Measurements from ENCODE around the gene TMEM106C. TPM values are rescaled to one million over a fixed set of nuclear protein-coding genes. Genes with fewer than 3 reads are reported as not detected.

The TMEM106C gene
- total RNA-seq, 5 donors from 2014 or later (not counting 1 experiment from before 2014, with no cell fraction given): 25.8 to 36.5 (median 31.3) TPM

GRCh38 chr12:48007206-48007605 lies 43.8 kb downstream of the TMEM106C start:
- Histone ChIP-seq H3K4me3 (ENCODE audit: control insufficient read depth in 1 of 2, extremely low read depth in 1 of 2, low read length in 1 of 2) (no peak overlapping the region), H3K9me3 (no peaks in the 10 kb centered on the region), H3K27me3 (replicated peaks in 1 of 2; ENCODE audit: control insufficient read depth in 2 of 2, extremely low read depth in 1 of 2, insufficient read depth in 2 of 2, low read length in 1 of 2) (peaks cover 9 to 61% of the 10 kb centered on the region in 2 experiments), H3K4me1 (ENCODE audit: control insufficient read depth in 1 of 2, extremely low read depth in 1 of 2, insufficient read depth in 2 of 2, low read length in 2 of 2) (peaks cover 0 to 34% of the 10 kb centered on the region in 2 experiments), H3K27ac (ENCODE audit: low read length) (no peak overlapping the region), H3K36me3 (ENCODE audit: control insufficient read depth in 2 of 2, extremely low read depth in 1 of 2, insufficient read depth in 1 of 2, low read length in 1 of 2) (no peaks in the 10 kb centered on the region)
- peaks cover 67 to 82% of the 10 kb centered on the region in 2 donors for H3K27me3 Mint-ChIP-seq
- no peaks in the 10 kb centered on the region for H3K36me3 Mint-ChIP-seq
- DNase-seq (no peak), ATAC-seq (replicated peaks in 1 of 4) (no peak)
- no peak overlapping the region for H3K4me3 Mint-ChIP-seq
- POLR2A ChIA-PET: no interaction called here
- CTCF ChIA-PET: no interaction called here
- peaks cover 16 to 26% (median 25%) of the 10 kb centered on the region in 3 donors for H3K4me1 Mint-ChIP-seq
- H3K27ac Mint-ChIP-seq: no peak overlapping the region
- WGBS (ENCODE audit: insufficient coverage): 83% methylated on average over 1 of the region's 4 CpGs
- no peaks in the 10 kb centered on the region for H3K9me3 Mint-ChIP-seq

GRCh38 chr12:48008349-48008748 lies 45.0 kb downstream of the TMEM106C start:
- WGBS (ENCODE audit: insufficient coverage): 69% methylated on average over 2 of the region's 2 CpGs
- no peak for DNase-seq
- Histone ChIP-seq H3K4me1 (ENCODE audit: control insufficient read depth in 1 of 2, extremely low read depth in 1 of 2, insufficient read depth in 2 of 2, low read length in 2 of 2) (peaks cover 0 to 23% of the 10 kb centered on the region in 2 experiments), H3K4me3 (ENCODE audit: control insufficient read depth in 1 of 2, extremely low read depth in 1 of 2, low read length in 1 of 2) (no peak overlapping the region), H3K27me3 (replicated peaks in 1 of 2; ENCODE audit: control insufficient read depth in 2 of 2, extremely low read depth in 1 of 2, insufficient read depth in 2 of 2, low read length in 1 of 2) (peaks cover 9 to 53% of the 10 kb centered on the region in 2 experiments), H3K36me3 (ENCODE audit: control insufficient read depth in 2 of 2, extremely low read depth in 1 of 2, insufficient read depth in 1 of 2, low read length in 1 of 2) (no peaks in the 10 kb centered on the region), H3K9me3 (no peaks in the 10 kb centered on the region), H3K27ac (ENCODE audit: low read length) (no peak overlapping the region)
- Mint-ChIP-seq H3K4me1 (peaks cover 6 to 15% (median 13%) of the 10 kb centered on the region in 3 donors), H3K27ac (no peak overlapping the region), H3K27me3 (peaks cover 59 to 77% of the 10 kb centered on the region in 2 donors), H3K4me3 (no peak overlapping the region), H3K9me3 (no peaks in the 10 kb centered on the region), H3K36me3 (no peaks in the 10 kb centered on the region)
- ATAC-seq (replicated peaks in 1 of 4): no peak
- ChIA-PET POLR2A (no interaction called here), CTCF (no interaction called here)

- H3K4me3 Mint-ChIP-seq: no peak overlapping the region
Measured at GRCh38 chr12:48008950-48009349, 45.6 kb downstream of the TMEM106C start.

DNA sequence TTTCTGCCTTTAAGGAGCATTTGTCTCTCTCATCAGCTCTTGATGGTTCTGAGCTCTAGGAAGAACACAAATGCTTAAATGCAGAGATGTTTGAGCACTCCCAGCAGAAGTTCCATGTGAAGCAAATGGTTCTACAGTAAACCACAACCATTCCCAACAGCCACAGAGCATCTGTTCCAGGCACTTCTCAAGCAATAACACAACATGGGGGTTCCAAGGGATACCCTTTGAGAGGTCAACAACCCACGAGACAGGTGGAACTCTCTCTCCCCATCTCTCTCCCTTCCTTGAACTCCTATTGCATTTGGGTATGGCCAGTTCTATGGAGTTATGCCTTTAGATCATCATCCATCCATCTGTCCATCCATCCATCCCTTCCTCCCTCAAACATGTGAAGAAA lies 46.1 kb downstream of the TMEM106C start:
- Histone ChIP-seq H3K27me3 (replicated peaks in 1 of 2; ENCODE audit: control insufficient read depth in 2 of 2, extremely low read depth in 1 of 2, insufficient read depth in 2 of 2, low read length in 1 of 2) (peaks cover 9 to 42% of the 10 kb centered on the region in 2 experiments), H3K4me3 (ENCODE audit: control insufficient read depth in 1 of 2, extremely low read depth in 1 of 2, low read length in 1 of 2) (no peak overlapping the region), H3K4me1 (ENCODE audit: control insufficient read depth in 1 of 2, extremely low read depth in 1 of 2, insufficient read depth in 2 of 2, low read length in 2 of 2) (peaks cover 0 to 12% of the 10 kb centered on the region in 2 experiments), H3K9me3 (no peaks in the 10 kb centered on the region), H3K27ac (ENCODE audit: low read length) (no peak overlapping the region), H3K36me3 (ENCODE audit: control insufficient read depth in 2 of 2, extremely low read depth in 1 of 2, insufficient read depth in 1 of 2, low read length in 1 of 2) (no peaks in the 10 kb centered on the region)
- peaks cover 54 to 72% of the 10 kb centered on the region in 2 donors for H3K27me3 Mint-ChIP-seq
- H3K27ac Mint-ChIP-seq: no peak overlapping the region
- peaks cover 0 to 6% (median 5%) of the 10 kb centered on the region in 3 donors for H3K4me1 Mint-ChIP-seq
- ChIA-PET POLR2A (no interaction called here), CTCF (no interaction called here)
- ATAC-seq (replicated peaks in 1 of 4): no peak
- H3K36me3 Mint-ChIP-seq: no peaks in the 10 kb centered on the region
- no peak for DNase-seq
- H3K4me3 Mint-ChIP-seq: no peak overlapping the region
- no peaks in the 10 kb centered on the region for H3K9me3 Mint-ChIP-seq
- WGBS (ENCODE audit: insufficient coverage): no CpG with 5 or more reads among the region's 1 CpG

More at GRCh38 chr12:48008950-48009349, 45.6 kb downstream of the TMEM106C start:
- H3K9me3 ChIP-seq: no peaks in the 10 kb centered on the region
- no peak for DNase-seq
- H3K27me3 Mint-ChIP-seq: peaks cover 54 to 75% of the 10 kb centered on the region in 2 donors
- CTCF ChIA-PET: no interaction called here
- POLR2A ChIA-PET: no interaction called here
- no peaks in the 10 kb centered on the region for H3K36me3 Mint-ChIP-seq
- H3K27ac ChIP-seq (ENCODE audit: low read length): no peak overlapping the region
- H3K4me1 Mint-ChIP-seq: peaks cover under 1 to 9% (median 7%) of the 10 kb centered on the region in 3 donors
- peaks cover 0 to 17% of the 10 kb centered on the region in 2 experiments for H3K4me1 ChIP-seq (ENCODE audit: control insufficient read depth in 1 of 2, extremely low read depth in 1 of 2, insufficient read depth in 2 of 2, low read length in 2 of 2)
- H3K27me3 ChIP-seq (replicated peaks in 1 of 2; ENCODE audit: control insufficient read depth in 2 of 2, extremely low read depth in 1 of 2, insufficient read depth in 2 of 2, low read length in 1 of 2): peaks cover 9 to 47% of the 10 kb centered on the region in 2 experiments
- ATAC-seq (replicated peaks in 1 of 4): no peak
- H3K36me3 ChIP-seq (ENCODE audit: control insufficient read depth in 2 of 2, extremely low read depth in 1 of 2, insufficient read depth in 1 of 2, low read length in 1 of 2): no peaks in the 10 kb centered on the region
- H3K27ac Mint-ChIP-seq: no peak overlapping the region
- H3K9me3 Mint-ChIP-seq: no peaks in the 10 kb centered on the region
- 40% methylated on average over 1 of the region's 4 CpGs for WGBS (ENCODE audit: insufficient coverage)
- no peak overlapping the region for H3K4me3 ChIP-seq (ENCODE audit: control insufficient read depth in 1 of 2, extremely low read depth in 1 of 2, low read length in 1 of 2)

- Histone ChIP-seq H3K4me3 (ENCODE audit: control insufficient read depth in 1 of 2, extremely low read depth in 1 of 2, low read length in 1 of 2) (no peak overlapping the region), H3K9me3 (no peaks in the 10 kb centered on the region), H3K4me1 (ENCODE audit: control insufficient read depth in 1 of 2, extremely low read depth in 1 of 2, insufficient read depth in 2 of 2, low read length in 2 of 2) (peaks cover 0 to 2% of the 10 kb centered on the region in 2 experiments), H3K27ac (ENCODE audit: low read length) (no peak overlapping the region), H3K27me3 (replicated peaks in 1 of 2; ENCODE audit: control insufficient read depth in 2 of 2, extremely low read depth in 1 of 2, insufficient read depth in 2 of 2, low read length in 1 of 2) (peaks cover 9 to 35% of the 10 kb centered on the region in 2 experiments), H3K36me3 (ENCODE audit: control insufficient read depth in 2 of 2, extremely low read depth in 1 of 2, insufficient read depth in 1 of 2, low read length in 1 of 2) (no peaks in the 10 kb centered on the region)
- peaks cover 0 to 3% (median 1%) of the 10 kb centered on the region in 3 donors for H3K4me1 Mint-ChIP-seq
- no peak for DNase-seq
- peaks cover 52 to 71% of the 10 kb centered on the region in 2 donors for H3K27me3 Mint-ChIP-seq
- POLR2A ChIA-PET: no interaction called here
- H3K9me3 Mint-ChIP-seq: no peaks in the 10 kb centered on the region
- H3K36me3 Mint-ChIP-seq: no peaks in the 10 kb centered on the region
- WGBS (ENCODE audit: insufficient coverage): 70% methylated on average over 6 of the region's 7 CpGs
- CTCF ChIA-PET: interaction anchor here in 1 of 2 donors (0.6 kb wide), 1 partner anchor 19 kb away, joined by 3 read pairs; no protein-coding TSS in a partner anchor
- H3K27ac Mint-ChIP-seq: no peak overlapping the region
- ATAC-seq (replicated peaks in 1 of 4): no peak
- H3K4me3 Mint-ChIP-seq: no peak overlapping the region
Measured at GRCh38 chr12:48010366-48010970, 47.1 kb downstream of the TMEM106C start.

GRCh38 chr12:48012070-48012469 lies 48.7 kb downstream of the TMEM106C start:
- peaks cover 38 to 64% of the 10 kb centered on the region in 2 donors for H3K27me3 Mint-ChIP-seq

More at GRCh38 chr12:48012070-48012469, 48.7 kb downstream of the TMEM106C start:
- H3K9me3 Mint-ChIP-seq: no peaks in the 10 kb centered on the region
- no peaks in the 10 kb centered on the region for H3K36me3 ChIP-seq (ENCODE audit: control insufficient read depth in 2 of 2, extremely low read depth in 1 of 2, insufficient read depth in 1 of 2, low read length in 1 of 2)
- H3K4me3 ChIP-seq (ENCODE audit: control insufficient read depth in 1 of 2, extremely low read depth in 1 of 2, low read length in 1 of 2): no peak overlapping the region
- no peaks in the 10 kb centered on the region for H3K36me3 Mint-ChIP-seq
- no peaks in the 10 kb centered on the region for H3K4me1 ChIP-seq (ENCODE audit: control insufficient read depth in 1 of 2, extremely low read depth in 1 of 2, insufficient read depth in 2 of 2, low read length in 2 of 2)
- ATAC-seq (replicated peaks in 1 of 4): no peak
- DNase-seq: no peak
- no peak overlapping the region for H3K27ac ChIP-seq (ENCODE audit: low read length)
- no peaks in the 10 kb centered on the region for H3K4me1 Mint-ChIP-seq
- H3K9me3 ChIP-seq: no peaks in the 10 kb centered on the region
- WGBS (ENCODE audit: insufficient coverage): 54% methylated on average over 3 of the region's 8 CpGs
- H3K4me3 Mint-ChIP-seq: no peak overlapping the region
- CTCF ChIA-PET: interaction anchor here in 1 of 2 donors (1.0 kb wide), 1 partner anchor 107 kb away, joined by 3 read pairs; the partner anchor contains the start of gene VDR
- peaks cover 5 to 36% of the 10 kb centered on the region in 2 experiments for H3K27me3 ChIP-seq (replicated peaks in 1 of 2; ENCODE audit: control insufficient read depth in 2 of 2, extremely low read depth in 1 of 2, insufficient read depth in 2 of 2, low read length in 1 of 2)
- POLR2A ChIA-PET: no interaction called here
- H3K27ac Mint-ChIP-seq: no peak overlapping the region

All from T-cell (primary cell).